HEK293 (cell line): ENCODE measurements around the gene PAEP.

Source experiments
- CTCF ChIA-PET: fragments of 350-600 bp; formaldehyde crosslinking; extraction: SDS; loops from one replicate; lab custom pipeline; 2021; ENCODE audit warnings: antibody characterized with exemption; lab: Yijun Ruan, JAX
- POLR2A ChIA-PET: fragments of 300-600 bp; formaldehyde crosslinking; extraction: SDS; loops from one replicate; lab custom pipeline; 2020; ENCODE audit warnings: antibody characterized with exemption, inconsistent platforms; lab: Yijun Ruan, JAX
- H3K27ac ChIP-seq: fragments of 200-500 bp; sonication (Bioruptor generic); 2 replicates; pipeline ENCODE4 v1.5.1; 2014; ENCODE audit warnings: low read depth, low read length, control low read depth, inconsistent platforms; ENCODE audit errors: extremely low read depth
- H3K36me3 ChIP-seq, 2 experiments: fragments of 200-500 bp in 1 of 2; sonication (Bioruptor generic) in 1 of 2; 1 replicate in 1 of 2; 2 replicates in 1 of 2; pipeline ENCODE4 v1.5.1; 2014 to 2017; ENCODE audit warnings: inconsistent platforms in 2 of 2, low read length in 2 of 2; ENCODE audit not compliant: control insufficient read depth in 2 of 2, insufficient read depth in 1 of 2
- H3K4me1 ChIP-seq: fragments of 200-500 bp; sonication (Bioruptor generic); 2 replicates; pipeline ENCODE4 v1.5.1; 2014; ENCODE audit warnings: mild to moderate bottlenecking, low read length, inconsistent platforms; ENCODE audit not compliant: control insufficient read depth, insufficient read depth
- H3K4me3 ChIP-seq: 2 replicates; pipeline ENCODE4 v1.5.1; 2011; ENCODE audit warnings: low read depth, mild to moderate bottlenecking, control low read depth, low read length, moderate library complexity
- H3K9me3 ChIP-seq: fragments of 200-500 bp; sonication (Bioruptor generic); 2 replicates; pipeline ENCODE4 v1.5.1; 2014; ENCODE audit warnings: low read depth, low read length, inconsistent platforms; ENCODE audit not compliant: control insufficient read depth, insufficient read depth
- AEBP2 ChIP-seq: fragments of 450-650 bp; formaldehyde crosslinking; IDR thresholded peaks from 2 replicates; pipeline ENCODE4 v1.5.1; 2016; ENCODE audit warnings: missing biosample characterization, missing genetic modification characterization, borderline replicate concordance
- EGR2 ChIP-seq: fragments of 450-650 bp; formaldehyde crosslinking; IDR thresholded peaks from 2 replicates; pipeline ENCODE4 v1.5.1; 2016; ENCODE audit warnings: low read depth, missing biosample characterization, missing genetic modification characterization
- ZFHX2 ChIP-seq: fragments of 450-650 bp; formaldehyde crosslinking; conservative IDR thresholded peaks from 2 replicates; pipeline ENCODE4 v1.5.1; 2016; ENCODE audit warnings: missing biosample characterization, missing genetic modification characterization
- ZFP3 ChIP-seq: fragments of 450-650 bp; formaldehyde crosslinking; IDR thresholded peaks from 2 replicates; pipeline ENCODE4 v1.5.1; 2016; ENCODE audit warnings: low read depth, missing biosample characterization, missing genetic modification characterization
- ZNF169 ChIP-seq: fragments of 450-650 bp; formaldehyde crosslinking; IDR thresholded peaks from 2 replicates; pipeline ENCODE4 v1.5.1; 2016; ENCODE audit warnings: missing biosample characterization, missing genetic modification characterization
- ZNF175 ChIP-seq: fragments of 450-650 bp; formaldehyde crosslinking; IDR thresholded peaks from 2 replicates; pipeline ENCODE4 v1.5.1; 2016; ENCODE audit warnings: missing biosample characterization, missing genetic modification characterization
- ZNF19 ChIP-seq: fragments of 450-650 bp; formaldehyde crosslinking; IDR thresholded peaks from 2 replicates; pipeline ENCODE4; 2016; ENCODE audit warnings: missing biosample characterization, missing genetic modification characterization, low read depth
- ZNF48 ChIP-seq: fragments of 450-650 bp; formaldehyde crosslinking; IDR thresholded peaks from 2 replicates; pipeline ENCODE4 v1.5.1; 2016; ENCODE audit warnings: missing biosample characterization, missing genetic modification characterization
- ZNF549 ChIP-seq: fragments of 450-650 bp; IDR thresholded peaks from 2 replicates; pipeline ENCODE4 v1.5.1; 2018; ENCODE audit warnings: missing biosample characterization, missing genetic modification characterization, mild to moderate bottlenecking, inconsistent platforms, moderate library complexity
- ZNF558 ChIP-seq: fragments of 450-650 bp; formaldehyde crosslinking; IDR thresholded peaks from 2 replicates; pipeline ENCODE4 v1.5.1; 2016; ENCODE audit warnings: missing biosample characterization, missing genetic modification characterization
- ZNF677 ChIP-seq: fragments of 450-650 bp; IDR thresholded peaks from 2 replicates; pipeline ENCODE4 v1.5.0; 2018; ENCODE audit warnings: missing biosample characterization, mild to moderate bottlenecking, missing genetic modification characterization, moderate library complexity
- TF ChIP-seq, protein P1 (sequence below): fragments of 450-650 bp; formaldehyde crosslinking; conservative IDR thresholded peaks from 2 replicates; pipeline ENCODE4 v1.5.1; 2016; ENCODE audit warnings: low read depth, missing biosample characterization, missing genetic modification characterization
- TF ChIP-seq, protein P2 (sequence below): fragments of 450-650 bp; formaldehyde crosslinking; IDR thresholded peaks from 2 replicates; pipeline ENCODE4 v1.5.0; 2017; ENCODE audit warnings: missing biosample characterization, missing genetic modification characterization, borderline replicate concordance
- TF ChIP-seq, protein P3 (sequence below): fragments of 450-650 bp; formaldehyde crosslinking; IDR thresholded peaks from 2 replicates; pipeline ENCODE4 v1.5.1; 2016; ENCODE audit warnings: missing biosample characterization, missing genetic modification characterization
- TF ChIP-seq, protein P4 (sequence below): fragments of 450-650 bp; formaldehyde crosslinking; conservative IDR thresholded peaks from 2 replicates; pipeline ENCODE4 v1.5.1; 2016; ENCODE audit warnings: low read depth, missing biosample characterization, missing genetic modification characterization
- TF ChIP-seq, protein P5 (sequence below): fragments of 450-650 bp; formaldehyde crosslinking; IDR thresholded peaks from 2 replicates; pipeline ENCODE4 v1.5.1; 2016; ENCODE audit warnings: missing biosample characterization, missing genetic modification characterization

Gene PAEP

GRCh38 chr9:135561391-135562234 lies at the start of gene PAEP:
Gene PAEP, plus strand, starts transcription at chr9:135561756.
- POLR2A ChIA-PET, result no interaction called here
- Histone ChIP-seq H3K4me3 (no peak within 1 kb of the TSS), H3K4me1 (no peaks in the 10 kb centered on the region), H3K27ac (no peak within 1 kb of the TSS), H3K9me3 (no peaks in the 10 kb centered on the region), H3K36me3 (no peaks in the 10 kb centered on the region)
- CTCF ChIA-PET, result interaction anchor here (0.5 kb wide), 1 partner anchor 57 kb away, joined by 8 read pairs; no protein-coding TSS in a partner anchor
- TF ChIP-seq, protein P1, sequence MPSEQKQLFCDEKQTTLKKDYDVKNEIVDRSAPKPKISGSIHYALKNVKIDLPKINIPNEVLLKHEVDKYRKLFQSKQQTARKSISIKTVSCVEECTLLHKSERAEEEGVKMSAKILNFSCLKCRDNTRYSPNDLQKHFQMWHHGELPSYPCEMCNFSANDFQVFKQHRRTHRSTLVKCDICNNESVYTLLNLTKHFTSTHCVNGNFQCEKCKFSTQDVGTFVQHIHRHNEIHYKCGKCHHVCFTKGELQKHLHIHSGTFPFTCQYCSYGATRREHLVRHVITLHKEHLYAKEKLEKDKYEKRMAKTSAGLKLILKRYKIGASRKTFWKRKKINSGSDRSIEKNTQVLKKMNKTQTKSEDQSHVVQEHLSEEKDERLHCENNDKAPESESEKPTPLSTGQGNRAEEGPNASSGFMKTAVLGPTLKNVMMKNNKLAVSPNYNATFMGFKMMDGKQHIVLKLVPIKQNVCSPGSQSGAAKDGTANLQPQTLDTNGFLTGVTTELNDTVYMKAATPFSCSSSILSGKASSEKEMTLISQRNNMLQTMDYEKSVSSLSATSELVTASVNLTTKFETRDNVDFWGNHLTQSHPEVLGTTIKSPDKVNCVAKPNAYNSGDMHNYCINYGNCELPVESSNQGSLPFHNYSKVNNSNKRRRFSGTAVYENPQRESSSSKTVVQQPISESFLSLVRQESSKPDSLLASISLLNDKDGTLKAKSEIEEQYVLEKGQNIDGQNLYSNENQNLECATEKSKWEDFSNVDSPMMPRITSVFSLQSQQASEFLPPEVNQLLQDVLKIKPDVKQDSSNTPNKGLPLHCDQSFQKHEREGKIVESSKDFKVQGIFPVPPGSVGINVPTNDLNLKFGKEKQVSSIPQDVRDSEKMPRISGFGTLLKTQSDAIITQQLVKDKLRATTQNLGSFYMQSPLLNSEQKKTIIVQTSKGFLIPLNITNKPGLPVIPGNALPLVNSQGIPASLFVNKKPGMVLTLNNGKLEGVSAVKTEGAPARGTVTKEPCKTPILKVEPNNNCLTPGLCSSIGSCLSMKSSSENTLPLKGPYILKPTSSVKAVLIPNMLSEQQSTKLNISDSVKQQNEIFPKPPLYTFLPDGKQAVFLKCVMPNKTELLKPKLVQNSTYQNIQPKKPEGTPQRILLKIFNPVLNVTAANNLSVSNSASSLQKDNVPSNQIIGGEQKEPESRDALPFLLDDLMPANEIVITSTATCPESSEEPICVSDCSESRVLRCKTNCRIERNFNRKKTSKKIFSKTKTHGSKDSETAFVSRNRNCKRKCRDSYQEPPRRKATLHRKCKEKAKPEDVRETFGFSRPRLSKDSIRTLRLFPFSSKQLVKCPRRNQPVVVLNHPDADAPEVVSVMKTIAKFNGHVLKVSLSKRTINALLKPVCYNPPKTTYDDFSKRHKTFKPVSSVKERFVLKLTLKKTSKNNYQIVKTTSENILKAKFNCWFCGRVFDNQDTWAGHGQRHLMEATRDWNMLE, result no peak
- TF ChIP-seq ZFHX2 (tag by site-specific recombination), result peak; percentile 87
- no peak for TF ChIP-seq ZNF48 (tag by site-specific recombination)
- TF ChIP-seq, protein P2, sequence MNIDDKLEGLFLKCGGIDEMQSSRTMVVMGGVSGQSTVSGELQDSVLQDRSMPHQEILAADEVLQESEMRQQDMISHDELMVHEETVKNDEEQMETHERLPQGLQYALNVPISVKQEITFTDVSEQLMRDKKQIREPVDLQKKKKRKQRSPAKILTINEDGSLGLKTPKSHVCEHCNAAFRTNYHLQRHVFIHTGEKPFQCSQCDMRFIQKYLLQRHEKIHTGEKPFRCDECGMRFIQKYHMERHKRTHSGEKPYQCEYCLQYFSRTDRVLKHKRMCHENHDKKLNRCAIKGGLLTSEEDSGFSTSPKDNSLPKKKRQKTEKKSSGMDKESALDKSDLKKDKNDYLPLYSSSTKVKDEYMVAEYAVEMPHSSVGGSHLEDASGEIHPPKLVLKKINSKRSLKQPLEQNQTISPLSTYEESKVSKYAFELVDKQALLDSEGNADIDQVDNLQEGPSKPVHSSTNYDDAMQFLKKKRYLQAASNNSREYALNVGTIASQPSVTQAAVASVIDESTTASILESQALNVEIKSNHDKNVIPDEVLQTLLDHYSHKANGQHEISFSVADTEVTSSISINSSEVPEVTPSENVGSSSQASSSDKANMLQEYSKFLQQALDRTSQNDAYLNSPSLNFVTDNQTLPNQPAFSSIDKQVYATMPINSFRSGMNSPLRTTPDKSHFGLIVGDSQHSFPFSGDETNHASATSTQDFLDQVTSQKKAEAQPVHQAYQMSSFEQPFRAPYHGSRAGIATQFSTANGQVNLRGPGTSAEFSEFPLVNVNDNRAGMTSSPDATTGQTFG (tag by site-specific recombination), result no peak
- TF ChIP-seq ZFP3, result no peak
- no peak for TF ChIP-seq ZNF175 (tag by site-specific recombination)
- no peak for TF ChIP-seq ZNF19 (tag by site-specific recombination)
- no peak for TF ChIP-seq ZNF169 (tag by site-specific recombination)
- TF ChIP-seq, protein P3, sequence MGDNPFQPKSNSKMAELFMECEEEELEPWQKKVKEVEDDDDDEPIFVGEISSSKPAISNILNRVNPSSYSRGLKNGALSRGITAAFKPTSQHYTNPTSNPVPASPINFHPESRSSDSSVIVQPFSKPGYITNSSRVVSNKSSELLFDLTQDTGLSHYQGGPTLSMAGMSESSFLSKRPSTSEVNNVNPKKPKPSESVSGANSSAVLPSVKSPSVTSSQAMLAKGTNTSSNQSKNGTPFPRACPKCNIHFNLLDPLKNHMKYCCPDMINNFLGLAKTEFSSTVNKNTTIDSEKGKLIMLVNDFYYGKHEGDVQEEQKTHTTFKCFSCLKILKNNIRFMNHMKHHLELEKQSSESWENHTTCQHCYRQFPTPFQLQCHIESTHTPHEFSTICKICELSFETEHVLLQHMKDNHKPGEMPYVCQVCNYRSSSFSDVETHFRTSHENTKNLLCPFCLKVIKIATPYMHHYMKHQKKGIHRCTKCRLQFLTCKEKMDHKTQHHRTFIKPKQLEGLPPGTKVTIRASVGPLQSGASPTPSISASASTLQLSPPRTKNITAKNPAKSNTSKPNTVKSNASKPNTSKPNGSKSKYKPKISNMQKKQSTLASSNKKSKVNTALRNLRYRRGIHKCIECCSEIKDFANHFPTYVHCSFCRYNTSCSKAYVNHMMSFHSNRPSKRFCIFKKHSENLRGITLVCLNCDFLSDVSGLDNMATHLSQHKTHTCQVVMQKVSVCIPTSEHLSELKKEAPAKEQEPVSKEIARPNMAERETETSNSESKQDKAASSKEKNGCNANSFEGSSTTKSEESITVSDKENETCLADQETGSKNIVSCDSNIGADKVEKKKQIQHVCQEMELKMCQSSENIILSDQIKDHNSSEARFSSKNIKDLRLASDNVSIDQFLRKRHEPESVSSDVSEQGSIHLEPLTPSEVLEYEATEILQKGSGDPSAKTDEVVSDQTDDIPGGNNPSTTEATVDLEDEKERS (tag by site-specific recombination), result no peak
- peak; percentile 83 for TF ChIP-seq EGR2 (tag by site-specific recombination)

- H3K4me1 ChIP-seq, result no peaks in the 10 kb centered on the region
- H3K4me3 ChIP-seq, result no peak overlapping the region
- H3K9me3 ChIP-seq, result no peaks in the 10 kb centered on the region
- no peak overlapping the region for H3K27ac ChIP-seq
- POLR2A ChIA-PET, result interaction anchor here (0.6 kb wide), 1 partner anchor 78 kb away, joined by 3 read pairs; no protein-coding TSS in a partner anchor
- no peaks in the 10 kb centered on the region for H3K36me3 ChIP-seq
- CTCF ChIA-PET, result no interaction called here
- TF ChIP-seq ZNF549 (tag by site-specific recombination) (no peak), ZNF677 (tag by site-specific recombination) (no peak), ZNF558 (tag by site-specific recombination) (no peak), AEBP2 (no peak)
- TF ChIP-seq, protein P4, sequence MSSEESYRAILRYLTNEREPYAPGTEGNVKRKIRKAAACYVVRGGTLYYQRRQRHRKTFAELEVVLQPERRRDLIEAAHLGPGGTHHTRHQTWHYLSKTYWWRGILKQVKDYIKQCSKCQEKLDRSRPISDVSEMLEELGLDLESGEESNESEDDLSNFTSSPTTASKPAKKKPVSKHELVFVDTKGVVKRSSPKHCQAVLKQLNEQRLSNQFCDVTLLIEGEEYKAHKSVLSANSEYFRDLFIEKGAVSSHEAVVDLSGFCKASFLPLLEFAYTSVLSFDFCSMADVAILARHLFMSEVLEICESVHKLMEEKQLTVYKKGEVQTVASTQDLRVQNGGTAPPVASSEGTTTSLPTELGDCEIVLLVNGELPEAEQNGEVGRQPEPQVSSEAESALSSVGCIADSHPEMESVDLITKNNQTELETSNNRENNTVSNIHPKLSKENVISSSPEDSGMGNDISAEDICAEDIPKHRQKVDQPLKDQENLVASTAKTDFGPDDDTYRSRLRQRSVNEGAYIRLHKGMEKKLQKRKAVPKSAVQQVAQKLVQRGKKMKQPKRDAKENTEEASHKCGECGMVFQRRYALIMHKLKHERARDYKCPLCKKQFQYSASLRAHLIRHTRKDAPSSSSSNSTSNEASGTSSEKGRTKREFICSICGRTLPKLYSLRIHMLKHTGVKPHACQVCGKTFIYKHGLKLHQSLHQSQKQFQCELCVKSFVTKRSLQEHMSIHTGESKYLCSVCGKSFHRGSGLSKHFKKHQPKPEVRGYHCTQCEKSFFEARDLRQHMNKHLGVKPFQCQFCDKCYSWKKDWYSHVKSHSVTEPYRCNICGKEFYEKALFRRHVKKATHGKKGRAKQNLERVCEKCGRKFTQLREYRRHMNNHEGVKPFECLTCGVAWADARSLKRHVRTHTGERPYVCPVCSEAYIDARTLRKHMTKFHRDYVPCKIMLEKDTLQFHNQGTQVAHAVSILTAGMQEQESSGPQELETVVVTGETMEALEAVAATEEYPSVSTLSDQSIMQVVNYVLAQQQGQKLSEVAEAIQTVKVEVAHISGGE (tag by site-specific recombination), result no peak
- TF ChIP-seq, protein P5, sequence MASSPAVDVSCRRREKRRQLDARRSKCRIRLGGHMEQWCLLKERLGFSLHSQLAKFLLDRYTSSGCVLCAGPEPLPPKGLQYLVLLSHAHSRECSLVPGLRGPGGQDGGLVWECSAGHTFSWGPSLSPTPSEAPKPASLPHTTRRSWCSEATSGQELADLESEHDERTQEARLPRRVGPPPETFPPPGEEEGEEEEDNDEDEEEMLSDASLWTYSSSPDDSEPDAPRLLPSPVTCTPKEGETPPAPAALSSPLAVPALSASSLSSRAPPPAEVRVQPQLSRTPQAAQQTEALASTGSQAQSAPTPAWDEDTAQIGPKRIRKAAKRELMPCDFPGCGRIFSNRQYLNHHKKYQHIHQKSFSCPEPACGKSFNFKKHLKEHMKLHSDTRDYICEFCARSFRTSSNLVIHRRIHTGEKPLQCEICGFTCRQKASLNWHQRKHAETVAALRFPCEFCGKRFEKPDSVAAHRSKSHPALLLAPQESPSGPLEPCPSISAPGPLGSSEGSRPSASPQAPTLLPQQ (tag by site-specific recombination), result no peak
Measured at GRCh38 chr9:135512241-135512603, 49.3 kb upstream of the PAEP start.
